Measurements from ENCODE around the gene PRIMA1. TPM values are rescaled to one million over a fixed set of nuclear protein-coding genes. Genes with fewer than 3 reads are reported as not detected.
"Not testable (repeated sequence)": the region's sequence is repeated elsewhere in the genome, so short reads cannot be mapped to it uniquely, and the experiment has no call there.

Gene PRIMA1
- 0.18 TPM in 1 of 2 replicates, not detected in the other for total RNA-seq (2014; rRNA removed; shearing (Covaris generic))
- not detected in 2 replicates for polyA plus RNA-seq (2015; cell fraction: cytosol; rRNA removed)
- polyA plus RNA-seq (2015; cell fraction: nucleus; rRNA removed) = not detected in 2 replicates

GRCh38 chr14:93788293-93788542 is at the start of gene PRIMA1:
TSS of gene PRIMA1 (minus strand) at chr14:93788485. CDS start at chr14:93787718, 767 bp downstream.
- DNase-seq (ENCODE audit: low read depth) = no peak

- DNase-seq (ENCODE audit: low read depth) = no peak
Observed at GRCh38 chr14:93834699-93835371, 46.5 kb upstream of the PRIMA1 start.

GRCh38 chr14:93832665-93833064 is 44.4 kb upstream of the PRIMA1 start:
- DNase-seq (ENCODE audit: low read depth) = no peak

- DNase-seq (ENCODE audit: low read depth) = no peak
Observed at GRCh38 chr14:93832081-93832480, 43.8 kb upstream of the PRIMA1 start.

- DNase-seq (ENCODE audit: low read depth) = no peak
Observed at GRCh38 chr14:93830753-93831461, 42.6 kb upstream of the PRIMA1 start.

- no peak for DNase-seq (ENCODE audit: low read depth)
Observed at GRCh38 chr14:93829839-93830481, 41.7 kb upstream of the PRIMA1 start.

- no peak for DNase-seq (ENCODE audit: low read depth)
Observed at GRCh38 chr14:93825235-93825553, 36.9 kb upstream of the PRIMA1 start.

GRCh38 chr14:93824518-93825234 is 36.4 kb upstream of the PRIMA1 start:
- no peak for DNase-seq (ENCODE audit: low read depth)

- DNase-seq (ENCODE audit: low read depth) = no peak
Observed at GRCh38 chr14:93824076-93824475, 35.8 kb upstream of the PRIMA1 start.

- DNase-seq (ENCODE audit: low read depth) = no peak
Observed at GRCh38 chr14:93821051-93821450, 32.8 kb upstream of the PRIMA1 start.

- no peak for DNase-seq (ENCODE audit: low read depth)
Observed at GRCh38 chr14:93818857-93819256, 30.6 kb upstream of the PRIMA1 start.

GRCh38 chr14:93811676-93812075 is 23.4 kb upstream of the PRIMA1 start:
- no peak for DNase-seq (ENCODE audit: low read depth)

- no peak for DNase-seq (ENCODE audit: low read depth)
Observed at GRCh38 chr14:93811020-93811419, 22.7 kb upstream of the PRIMA1 start.

GRCh38 chr14:93809491-93810420 is 21.5 kb upstream of the PRIMA1 start:
- not testable (repeated sequence) for DNase-seq (ENCODE audit: low read depth)

- no peak for DNase-seq (ENCODE audit: low read depth)
Observed at GRCh38 chr14:93804654-93805053, 16.4 kb upstream of the PRIMA1 start.

- DNase-seq (ENCODE audit: low read depth) = no peak
Observed at GRCh38 chr14:93803408-93804318, 15.4 kb upstream of the PRIMA1 start.

- peak; percentile 4 for DNase-seq (ENCODE audit: low read depth)
Observed at GRCh38 chr14:93799989-93800921, 12.0 kb upstream of the PRIMA1 start.

- DNase-seq (ENCODE audit: low read depth) = no peak
Observed at GRCh38 chr14:93799617-93799988, 11.3 kb upstream of the PRIMA1 start.

- no peak for DNase-seq (ENCODE audit: low read depth)
Observed at GRCh38 chr14:93797536-93797935, 9.3 kb upstream of the PRIMA1 start.

Measured in HT1080 (cell line).